Myocyte (in vitro differentiated cells): Measurements from ENCODE around the gene PDE11A. TPM values are rescaled to one million over a fixed set of nuclear protein-coding genes. Genes with fewer than 3 reads are reported as not detected.

Experiments used
- DNase-seq: peaks from one replicate; pipeline ENCODE4 v3.0.0-alpha.2; 2012; ENCODE audit warnings: low read depth
- total RNA-seq: library from RNA; depleted of rRNA; stranded (reverse); fragments of >200 nt; gene quantifications from 2 replicates; pipeline ENCODE4 v1.2.3, GENCODE V29; 2014

Gene PDE11A
- total RNA-seq, 1 donor from 2014 or later: 1.2 TPM

- DNase-seq: no peak
Observed at GRCh38 chr2:177929662-177930522, 142.7 kb downstream of the PDE11A start.

- DNase-seq: no peak
Observed at GRCh38 chr2:177923323-177923722, 149.3 kb downstream of the PDE11A start.

- DNase-seq: no peak
Observed at GRCh38 chr2:177921726-177922125, 150.9 kb downstream of the PDE11A start.

GRCh38 chr2:177917169-177917568 is 155.4 kb downstream of the PDE11A start:
- no peak for DNase-seq

GRCh38 chr2:177916342-177916741 is 156.2 kb downstream of the PDE11A start:
- no peak for DNase-seq

- no peak for DNase-seq
Observed at GRCh38 chr2:177914247-177914646, 158.3 kb downstream of the PDE11A start.

GRCh38 chr2:177909962-177910361 is 162.6 kb downstream of the PDE11A start:
- no peak for DNase-seq

- no peak for DNase-seq
Observed at GRCh38 chr2:177908824-177909223, 163.8 kb downstream of the PDE11A start.

GRCh38 chr2:177908182-177908581 is 164.4 kb downstream of the PDE11A start:
- no peak for DNase-seq

GRCh38 chr2:177906041-177906718 is 166.4 kb downstream of the PDE11A start:
- peak; percentile 49 for DNase-seq

GRCh38 chr2:177905640-177906039 is 166.9 kb downstream of the PDE11A start:
- no peak for DNase-seq

- DNase-seq: peak; percentile 46
Observed at GRCh38 chr2:177902395-177903163, 170.0 kb downstream of the PDE11A start.

- no peak for DNase-seq
Observed at GRCh38 chr2:177900082-177900481, 172.5 kb downstream of the PDE11A start.

- no peak for DNase-seq
Observed at GRCh38 chr2:177897278-177897677, 175.3 kb downstream of the PDE11A start.

GRCh38 chr2:177896587-177896986 is 176.0 kb downstream of the PDE11A start:
- no peak for DNase-seq

- no peak for DNase-seq
Observed at GRCh38 chr2:177894546-177894945, 178.0 kb downstream of the PDE11A start.

GRCh38 chr2:177893880-177894279 is 178.7 kb downstream of the PDE11A start:
- no peak for DNase-seq

GRCh38 chr2:177891533-177891932 is 181.0 kb downstream of the PDE11A start:
- DNase-seq: no peak

- DNase-seq: peak; percentile 72
Observed at GRCh38 chr2:177889818-177890460, 182.6 kb downstream of the PDE11A start.

- DNase-seq: no peak
Observed at GRCh38 chr2:177888581-177888980, 184.0 kb downstream of the PDE11A start.

GRCh38 chr2:177887722-177888121 is 184.9 kb downstream of the PDE11A start:
- peak; percentile 61 for DNase-seq
